Stimulated activated CD8-positive, alpha-beta memory T cell treated with anti-CD3 and anti-CD28 coated beads, Interleukin-4, amount 100 ng/mL, for 1 hour (primary cell): ENCODE measurements around the gene ANKRD13A.
"Not testable (repeated sequence)": the region's sequence is repeated elsewhere in the genome, so short reads cannot be mapped to it uniquely, and the experiment has no call there.

Experiments used
- DNase-seq, 2 donors: peaks; one replicate each; pipeline ENCODE4 v3.0.0-alpha.2; 2020; ENCODE audit warnings: low read depth in 2 of 2, low spot score in 1 of 2

ANKRD13A gene

DNA sequence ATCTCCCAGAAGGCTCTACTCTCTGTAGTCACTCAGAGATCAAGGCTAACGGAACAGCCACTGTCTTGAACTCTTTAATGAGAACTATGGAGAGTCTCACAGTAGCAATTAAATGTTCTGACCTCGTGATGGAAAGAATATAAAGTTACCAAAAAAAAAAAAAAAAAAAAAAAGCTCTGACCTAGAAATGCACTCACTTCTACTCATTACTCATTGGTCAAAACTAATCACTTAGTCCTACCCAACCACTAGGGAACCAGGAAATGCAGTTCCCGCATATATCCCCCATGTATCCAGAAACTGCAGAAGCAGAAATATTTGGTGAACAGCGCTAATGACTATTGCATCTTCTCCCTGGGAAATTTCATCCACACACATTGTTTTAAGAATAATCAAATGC, 78.6 kb downstream of the ANKRD13A start:
- DNase-seq = no peak

DNA sequence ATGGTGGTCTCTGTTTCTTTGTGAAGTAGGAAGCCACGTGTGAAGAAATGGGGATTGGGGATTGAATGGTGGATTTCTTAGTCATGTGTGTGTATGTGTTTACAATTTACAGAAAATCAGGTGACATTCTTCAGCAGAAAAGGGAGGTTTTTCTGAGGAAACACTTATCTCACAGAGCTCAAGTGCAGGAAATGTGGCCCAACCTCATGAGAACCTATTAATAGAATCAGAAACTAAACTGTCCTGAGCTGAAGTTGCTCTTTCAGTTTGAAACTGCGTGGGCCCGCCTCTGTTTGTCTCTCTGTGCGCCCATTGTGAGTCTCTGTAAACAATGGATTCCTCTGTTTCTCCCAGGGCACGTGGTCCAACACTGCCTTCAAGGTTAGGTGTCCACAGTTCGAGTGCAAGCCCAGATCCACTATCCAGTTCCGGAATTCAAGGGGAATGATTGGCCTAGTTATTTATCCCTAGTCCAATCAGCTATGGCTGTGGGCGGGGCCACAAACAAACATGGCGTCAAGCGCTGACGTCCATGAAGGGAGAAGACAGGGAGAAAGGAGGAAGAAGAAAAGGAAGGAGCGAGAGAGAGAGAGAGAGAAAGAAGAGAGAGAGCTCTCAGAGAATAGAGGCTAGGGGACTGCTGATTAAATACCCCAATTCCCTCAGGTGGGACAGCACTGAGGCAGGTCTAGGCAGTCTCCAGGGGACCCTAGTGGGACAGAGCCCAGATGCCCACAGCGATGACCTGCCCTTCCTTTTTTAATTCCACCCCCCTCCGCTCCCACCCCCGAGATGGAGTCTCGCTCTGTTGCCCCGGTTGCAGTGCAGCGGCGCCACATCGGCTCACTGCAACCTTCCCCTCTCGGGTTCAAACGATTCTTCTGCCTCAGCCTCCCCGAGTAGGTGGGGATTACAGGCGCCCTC, 80.5 kb downstream of the ANKRD13A start:
- peak; percentile 17 to 55 for DNase-seq

DNA sequence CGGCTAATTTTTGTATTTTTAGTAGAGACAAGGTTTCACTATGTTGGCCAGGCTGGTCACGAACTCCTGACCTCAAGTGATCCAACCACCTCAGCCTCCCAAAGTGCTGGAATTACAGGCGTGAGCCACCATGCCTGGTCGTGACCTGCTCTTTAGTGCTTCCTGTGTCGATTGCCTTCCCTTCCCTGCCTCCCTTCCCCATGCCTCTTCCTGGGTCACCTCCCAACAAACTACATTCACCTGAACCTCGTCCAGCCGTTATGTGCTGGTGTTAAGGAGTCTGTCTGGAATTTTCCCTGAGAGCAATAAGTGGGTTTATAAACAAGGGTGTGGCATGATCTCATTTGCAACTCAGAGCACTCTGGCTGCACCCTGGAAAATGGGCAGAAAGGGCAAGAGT, 81.2 kb downstream of the ANKRD13A start:
- DNase-seq = no peak

DNA sequence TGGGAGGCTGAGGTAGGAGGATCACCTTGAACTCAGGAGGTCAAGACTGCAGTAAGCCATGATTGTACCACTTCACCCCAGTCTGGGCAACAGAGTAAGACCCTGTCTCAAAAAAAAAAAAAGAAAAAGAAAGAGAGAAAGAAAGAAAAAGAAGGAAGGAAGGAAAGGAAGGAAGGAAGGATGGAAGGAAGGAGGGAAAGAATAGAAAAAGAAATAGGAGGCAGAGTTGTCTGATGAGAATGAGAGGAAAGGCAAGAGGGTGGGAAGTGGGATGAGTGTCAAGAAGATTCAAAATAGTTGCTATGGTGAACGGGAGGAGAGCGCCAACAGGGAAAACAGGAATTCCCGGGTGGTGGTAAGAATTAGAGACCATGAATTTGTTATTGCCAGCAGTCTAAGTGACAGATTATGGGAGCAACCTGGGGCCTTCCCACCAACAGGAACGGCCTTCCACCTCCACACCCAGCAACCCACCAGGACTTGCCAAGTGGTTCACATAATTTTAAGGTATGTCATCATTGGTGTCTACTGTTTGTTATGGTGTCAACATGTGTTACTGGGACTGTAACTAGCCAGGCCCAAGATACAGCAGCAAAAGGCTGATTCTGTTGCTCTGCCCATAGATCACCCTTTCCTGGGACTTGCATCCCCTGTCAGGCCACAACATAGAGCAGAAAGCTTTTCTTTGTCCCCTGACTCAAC, 85.2 kb downstream of the ANKRD13A start:
- DNase-seq = no peak

DNA sequence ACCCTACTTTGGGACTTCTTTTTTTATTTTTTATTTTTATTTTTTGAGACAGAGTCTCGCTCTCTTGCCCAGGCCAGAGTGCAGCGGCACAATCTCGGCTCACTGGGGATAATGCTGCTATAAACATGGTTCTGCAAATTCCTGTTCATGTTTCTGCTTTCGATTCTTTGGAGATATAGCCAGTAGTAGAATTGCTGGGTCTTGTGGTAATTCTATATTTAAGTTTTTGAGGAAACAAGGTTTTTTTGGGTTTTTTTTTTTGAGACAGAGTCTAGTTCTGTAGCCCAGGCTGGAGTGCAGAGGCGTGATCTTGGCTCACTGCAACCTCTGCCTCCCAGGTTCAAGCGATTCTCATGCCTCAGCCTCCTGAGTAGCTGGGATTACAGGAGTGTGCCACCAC, 89.0 kb downstream of the ANKRD13A start:
- not testable (repeated sequence) for DNase-seq

DNA sequence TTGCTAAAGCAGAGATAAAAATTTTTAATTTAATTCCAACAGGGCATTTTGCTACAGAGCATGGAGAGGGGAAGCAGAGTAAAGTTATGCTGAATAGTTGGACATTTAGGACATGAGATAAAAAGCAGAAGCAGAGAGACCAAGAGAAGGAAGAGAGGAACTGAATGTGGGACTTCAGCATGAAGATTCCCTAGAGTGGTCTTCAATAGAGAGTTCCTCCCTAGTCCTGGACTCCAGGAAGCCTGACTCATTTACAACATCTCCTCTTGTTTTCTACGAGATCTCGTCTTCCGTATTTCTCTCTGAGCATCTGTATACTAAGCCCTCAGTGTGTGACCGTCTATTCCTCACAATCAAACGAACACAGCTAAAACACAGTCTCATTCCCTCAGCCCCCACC, 89.7 kb downstream of the ANKRD13A start:
- no peak for DNase-seq
